RPMI8226 (cell line): ENCODE measurements around the gene DYRK1A.

Experiments used
- DNase-seq: peaks from one replicate; pipeline ENCODE4 v3.0.0-alpha.2; 2015

The DYRK1A gene

GRCh38 chr21:37421306-37421705 lies 54.7 kb downstream of the DYRK1A start:
- no peak for DNase-seq

- no peak for DNase-seq
These were observed 55.8 kb downstream of the DYRK1A start for GRCh38 chr21:37422382-37422781.

GRCh38 chr21:37423103-37423502 lies 56.5 kb downstream of the DYRK1A start:
- no peak for DNase-seq

GRCh38 chr21:37424396-37424795 lies 57.8 kb downstream of the DYRK1A start:
- no peak for DNase-seq

- DNase-seq = no peak
These were observed 58.4 kb downstream of the DYRK1A start for GRCh38 chr21:37425001-37425400.

- no peak for DNase-seq
These were observed 59.1 kb downstream of the DYRK1A start for GRCh38 chr21:37425684-37426083.

- DNase-seq = no peak
These were observed 60.6 kb downstream of the DYRK1A start for GRCh38 chr21:37427221-37427620.

GRCh38 chr21:37429356-37429755 lies 62.8 kb downstream of the DYRK1A start:
- DNase-seq = no peak

GRCh38 chr21:37430184-37430821 lies 63.7 kb downstream of the DYRK1A start:
- DNase-seq = peak; percentile 16

- no peak for DNase-seq
These were observed 64.7 kb downstream of the DYRK1A start for GRCh38 chr21:37431243-37431642.

GRCh38 chr21:37432710-37433455 lies 66.3 kb downstream of the DYRK1A start:
- DNase-seq = no peak

- no peak for DNase-seq
These were observed 66.9 kb downstream of the DYRK1A start for GRCh38 chr21:37433456-37433840.

- peak; percentile 13 for DNase-seq
These were observed 68.5 kb downstream of the DYRK1A start for GRCh38 chr21:37435120-37435519.

- DNase-seq = no peak
These were observed 69.1 kb downstream of the DYRK1A start for GRCh38 chr21:37435711-37436110.

GRCh38 chr21:37436174-37436573 lies 69.6 kb downstream of the DYRK1A start:
- DNase-seq = no peak

- DNase-seq = no peak
These were observed 71.0 kb downstream of the DYRK1A start for GRCh38 chr21:37437376-37438080.

- DNase-seq = no peak
These were observed 77.1 kb downstream of the DYRK1A start for GRCh38 chr21:37443683-37444082.

GRCh38 chr21:37445228-37445627 lies 78.7 kb downstream of the DYRK1A start:
- DNase-seq = no peak

GRCh38 chr21:37446552-37446951 lies 80.0 kb downstream of the DYRK1A start:
- DNase-seq = no peak

GRCh38 chr21:37447288-37447936 lies 80.8 kb downstream of the DYRK1A start:
- DNase-seq = no peak

GRCh38 chr21:37449302-37449937 lies 82.8 kb downstream of the DYRK1A start:
- DNase-seq = no peak

- DNase-seq = no peak
These were observed 83.9 kb downstream of the DYRK1A start for GRCh38 chr21:37450445-37450941.

- DNase-seq = no peak
These were observed 84.9 kb downstream of the DYRK1A start for GRCh38 chr21:37451446-37451845.
